ENCODE results near the gene AGAP1. TPM values are rescaled to one million over a fixed set of nuclear protein-coding genes. Genes with fewer than 3 reads are reported as not detected.

AGAP1 gene
- total and polyA plus RNA-seq, 2 donors (not counting 3 experiments of a cell fraction or from before 2014, with no cell fraction given): 10.2 to 20.9 TPM

DNA sequence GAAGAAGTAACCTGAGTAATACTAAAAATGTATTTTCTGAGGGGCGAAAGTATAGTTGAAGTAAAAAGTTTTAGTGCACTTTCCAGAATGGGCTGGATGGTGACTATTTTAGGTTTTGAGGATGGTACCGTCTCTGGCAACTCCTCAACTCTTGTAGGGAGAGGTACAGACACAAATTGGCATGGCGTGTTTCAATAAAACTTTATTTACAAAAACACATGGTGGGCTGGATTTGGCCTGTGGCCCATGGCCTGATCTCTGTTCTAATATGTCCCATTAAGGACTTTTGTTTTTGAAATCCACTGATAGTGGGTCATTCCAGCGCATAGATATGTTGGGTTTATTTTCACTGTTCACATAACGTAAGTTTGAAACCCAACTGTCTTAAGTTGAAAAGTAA lies 132.8 kb downstream of the AGAP1 start:
- H3K79me2 ChIP-seq (ENCODE audit: control insufficient read depth, insufficient read depth, low read length): no peaks in the 10 kb centered on the region
- no peaks in the 10 kb centered on the region for H4K20me1 ChIP-seq (replicated peaks; ENCODE audit: control insufficient read depth, extremely low read depth, insufficient read depth, low read length)
- H3K9me3 ChIP-seq (replicated peaks; ENCODE audit: control insufficient read depth, insufficient read depth, low read length): no peaks in the 10 kb centered on the region
- no peaks in the 10 kb centered on the region for H3K36me3 ChIP-seq (ENCODE audit: control insufficient read depth in 2 of 2, extremely low read depth in 1 of 2, insufficient read depth in 2 of 2, low read length in 2 of 2)
- no peaks in the 10 kb centered on the region for H3K4me1 ChIP-seq (ENCODE audit: control insufficient read depth, extremely low read depth, insufficient read depth, low read length)
- H3K4me3 ChIP-seq (replicated peaks in 1 of 3; ENCODE audit: insufficient read depth in 1 of 3, low read depth in 1 of 3, low read length in 3 of 3): no peak overlapping the region
- FAIRE-seq: no peak
- ChIA-PET POLR2A (no interaction called here), CTCF (no interaction called here)
- no peak overlapping the region for H2AFZ ChIP-seq (ENCODE audit: low read depth, low read length)
- no peak for TF ChIP-seq POLR2AphosphoS5 (IDR thresholded peaks at IDR 0.05; ENCODE audit: insufficient read depth, low read depth, low read length)
- TF ChIP-seq GATA2 (IDR thresholded peaks at IDR 0.05; ENCODE audit: insufficient read depth, insufficient read length, low read depth, low read length): no peak
- no peak for TF ChIP-seq JUN (IDR thresholded peaks at IDR 0.05; ENCODE audit: borderline replicate concordance, insufficient read depth, insufficient read length, low read depth)
- no peak for TF ChIP-seq CTCF (IDR thresholded peaks at IDR 0.05; ENCODE audit: extremely low read depth in 1 of 2, insufficient read depth in 1 of 2, low read depth in 1 of 2, low read length in 2 of 2)
- TF ChIP-seq, protein P1, sequence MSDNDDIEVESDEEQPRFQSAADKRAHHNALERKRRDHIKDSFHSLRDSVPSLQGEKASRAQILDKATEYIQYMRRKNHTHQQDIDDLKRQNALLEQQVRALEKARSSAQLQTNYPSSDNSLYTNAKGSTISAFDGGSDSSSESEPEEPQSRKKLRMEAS (IDR thresholded peaks at IDR 0.05; ENCODE audit: insufficient read depth, insufficient read length): no peak
- TF ChIP-seq EZH2 (IDR thresholded peaks at IDR 0.05; ENCODE audit: borderline replicate concordance, low read depth, low read length, severe bottlenecking): no peak
- TF ChIP-seq FOS (IDR thresholded peaks at IDR 0.05; ENCODE audit: borderline replicate concordance, insufficient read depth, low read length): no peak
- no peak for TF ChIP-seq MYC (IDR thresholded peaks at IDR 0.05; ENCODE audit: low read depth, low read length)
- no peak for TF ChIP-seq POLR2A (IDR thresholded peaks at IDR 0.05; ENCODE audit: low read depth, low read length)
- no peak overlapping the region for H3K4me2 ChIP-seq (ENCODE audit: insufficient read depth, low read length)
- H3K27me3 ChIP-seq (ENCODE audit: control insufficient read depth in 2 of 2, insufficient read depth in 2 of 2, low read length in 2 of 2): no peaks in the 10 kb centered on the region
- dilution Hi-C loops (cut with MboI; ENCODE audit: extremely low pct_ligation_motif_present, low sequenced_read_pairs) (no loop called here), intact Hi-C loops (cut with micrococcal nuclease) (no loop called here)
- H3K9ac ChIP-seq (replicated peaks; ENCODE audit: extremely low read depth, insufficient read depth, low read length): no peak overlapping the region
- H3K27ac ChIP-seq (ENCODE audit: insufficient read depth, low read depth, low read length): no peak overlapping the region
- H3K9me1 ChIP-seq (replicated peaks; ENCODE audit: control insufficient read depth, extremely low read depth, insufficient read depth, low read length): no peaks in the 10 kb centered on the region
- BruUV-seq (replicated peaks): no TSS peak
- no peak for DNase-seq (ENCODE audit: low read depth, low spot score)

Measured in endothelial cell of umbilical vein (primary cell).